Smooth muscle cell (in vitro differentiated cells): Measurements from ENCODE around the gene PRPSAP1. TPM values are rescaled to one million over a fixed set of nuclear protein-coding genes. Genes with fewer than 3 reads are reported as not detected.

Experiments
- DNase-seq: peaks from one replicate; lab custom pipeline; 2025; ENCODE audit not compliant: unreplicated experiment; lab: John Stamatoyannopoulos, UW
- H2AFZ ChIP-seq: fragments of 200-600 bp; sonication (generic); 2 replicates; pipeline ENCODE4 v1.6.0; 2016; ENCODE audit warnings: antibody characterized with exemption, low read depth, mild to moderate bottlenecking
- H3F3A ChIP-seq: fragments of 200-600 bp; sonication (generic); 2 replicates; pipeline ENCODE4 v1.6.0; 2017; ENCODE audit warnings: antibody characterized with exemption, low read depth
- H3K27ac ChIP-seq: fragments of 200-600 bp; sonication (generic); 2 replicates; pipeline ENCODE4 v1.5.1; 2016; ENCODE audit warnings: low read depth, mild to moderate bottlenecking
- H3K27me3 ChIP-seq: fragments of 200-600 bp; sonication (generic); 2 replicates; pipeline ENCODE4 v1.6.1; 2016; ENCODE audit warnings: low read depth, mild to moderate bottlenecking
- H3K36me3 ChIP-seq: fragments of 200-600 bp; sonication (generic); 2 replicates; pipeline ENCODE4 v1.5.1; 2016; ENCODE audit warnings: low read depth
- H3K4me1 ChIP-seq: fragments of 200-600 bp; sonication (generic); 2 replicates; pipeline ENCODE4 v1.5.1; 2016; ENCODE audit warnings: low read depth
- H3K4me2 ChIP-seq: fragments of 200-600 bp; sonication (generic); 2 replicates; pipeline ENCODE4 v1.6.0; 2016; ENCODE audit warnings: mild to moderate bottlenecking
- H3K4me3 ChIP-seq: fragments of 200-600 bp; sonication (generic); 2 replicates; pipeline ENCODE4 v1.5.1; 2016; ENCODE audit warnings: mild to moderate bottlenecking
- H3K79me2 ChIP-seq: fragments of 200-600 bp; sonication (generic); 2 replicates; pipeline ENCODE4 v1.6.0; 2016; ENCODE audit warnings: low read depth, mild to moderate bottlenecking
- H3K9ac ChIP-seq: fragments of 200-600 bp; sonication (generic); 2 replicates; pipeline ENCODE4 v1.6.0; 2016; ENCODE audit warnings: low read depth
- H3K9me3 ChIP-seq: fragments of 200-600 bp; sonication (generic); replicated peaks from 2 replicates; pipeline ENCODE4 v1.5.1; 2016; ENCODE audit warnings: low read depth
- H4K20me1 ChIP-seq: fragments of 200-600 bp; sonication (generic); 2 replicates; pipeline ENCODE4 v1.6.0; 2016; ENCODE audit warnings: low read depth
- CTCF ChIP-seq: fragments of 200-600 bp; sonication (generic); IDR thresholded peaks from 2 replicates; pipeline ENCODE4 v1.5.1; 2017; ENCODE audit warnings: borderline replicate concordance, mild to moderate bottlenecking, antibody characterized with exemption; ENCODE audit not compliant: insufficient read depth, poor library complexity, severe bottlenecking
- WGBS: methylation state at CpG from one replicate; pipeline ENCODE4 v1.1.7; 2016; ENCODE audit warnings: low lambda C conversion rate; 5-methylcytosine and 5-hydroxymethylcytosine counted together
- polyA plus RNA-seq: library from polyadenylated mRNA; unstranded; fragments of >200 nt; fragmentation: Nextera tagmentation; extraction: Ambion mirVana; gene quantifications from 2 replicates; pipeline ENCODE4 v1.2.1, GENCODE V29; 2016
- total RNA-seq: library from RNA; depleted of rRNA; stranded (reverse); fragments of >200 nt; gene quantifications from 2 replicates; pipeline ENCODE4 v1.2.3, GENCODE V29; 2014

PRPSAP1 gene
- total and polyA plus RNA-seq, 2 experiments from 2014 or later = 27.1 to 35.7 TPM

- Histone ChIP-seq H3K4me3 (no peak overlapping the region), H3K27me3 (no peaks in the 10 kb centered on the region), H3K9me3 (no peaks in the 10 kb centered on the region), H3F3A (no peaks in the 10 kb centered on the region), H3K4me2 (no peak overlapping the region), H3K79me2 (no peaks in the 10 kb centered on the region), H3K9ac (no peak overlapping the region), H3K36me3 (no peaks in the 10 kb centered on the region), H2AFZ (no peak overlapping the region), H4K20me1 (no peaks in the 10 kb centered on the region), H3K27ac (no peak overlapping the region), H3K4me1 (no peaks in the 10 kb centered on the region)
- TF ChIP-seq CTCF = no peak
- 94% methylated on average over 23 of the region's 31 CpGs for WGBS
- DNase-seq = no peak
Observed at GRCh38 chr17:76277300-76278267, 76.1 kb downstream of the PRPSAP1 start.

- Histone ChIP-seq H3K4me3 (no peak overlapping the region), H3K36me3 (no peaks in the 10 kb centered on the region), H3K79me2 (no peaks in the 10 kb centered on the region), H3K9ac (no peak overlapping the region), H3K27me3 (no peaks in the 10 kb centered on the region), H3K27ac (no peak overlapping the region), H3F3A (no peaks in the 10 kb centered on the region), H4K20me1 (no peaks in the 10 kb centered on the region), H2AFZ (no peak overlapping the region), H3K4me2 (no peak overlapping the region), H3K9me3 (no peaks in the 10 kb centered on the region), H3K4me1 (no peaks in the 10 kb centered on the region)
- no peak for TF ChIP-seq CTCF
- WGBS = 72% methylated on average over 19 of the region's 19 CpGs
- DNase-seq = no peak
Observed at GRCh38 chr17:76276461-76277299, 77.0 kb downstream of the PRPSAP1 start.

- Histone ChIP-seq H3K9ac (no peak overlapping the region), H3K36me3 (no peaks in the 10 kb centered on the region), H3K27me3 (no peaks in the 10 kb centered on the region), H2AFZ (no peak overlapping the region), H3F3A (no peaks in the 10 kb centered on the region), H4K20me1 (no peaks in the 10 kb centered on the region), H3K27ac (no peak overlapping the region), H3K9me3 (no peaks in the 10 kb centered on the region), H3K4me3 (no peak overlapping the region), H3K79me2 (no peaks in the 10 kb centered on the region), H3K4me1 (no peaks in the 10 kb centered on the region), H3K4me2 (no peak overlapping the region)
- no peak for TF ChIP-seq CTCF
- DNase-seq = no peak
- WGBS = 97% methylated on average over 11 of the region's 11 CpGs
Observed at GRCh38 chr17:76276069-76276431, 77.7 kb downstream of the PRPSAP1 start.
